22Rv1 (cell line): Measurements from ENCODE around the gene TCF12.

Source experiments
- H3K27ac ChIP-seq: fragments of 450-650 bp; 2 replicates; pipeline ENCODE4 v1.5.1; 2017
- ZFX ChIP-seq: fragments of 450-650 bp; IDR thresholded peaks from 2 replicates; pipeline ENCODE4 v1.6.1; 2017; ENCODE audit warnings: antibody characterized with exemption, borderline replicate concordance
- TF ChIP-seq, protein P1 (sequence below): fragments of 450-650 bp; IDR thresholded peaks from 2 replicates; pipeline ENCODE4 v1.5.1; 2017; ENCODE audit warnings: mild to moderate bottlenecking

The TCF12 gene

GRCh38 chr15:56987286-56987685 is 68.8 kb downstream of the TCF12 start:
- TF ChIP-seq, protein P1, sequence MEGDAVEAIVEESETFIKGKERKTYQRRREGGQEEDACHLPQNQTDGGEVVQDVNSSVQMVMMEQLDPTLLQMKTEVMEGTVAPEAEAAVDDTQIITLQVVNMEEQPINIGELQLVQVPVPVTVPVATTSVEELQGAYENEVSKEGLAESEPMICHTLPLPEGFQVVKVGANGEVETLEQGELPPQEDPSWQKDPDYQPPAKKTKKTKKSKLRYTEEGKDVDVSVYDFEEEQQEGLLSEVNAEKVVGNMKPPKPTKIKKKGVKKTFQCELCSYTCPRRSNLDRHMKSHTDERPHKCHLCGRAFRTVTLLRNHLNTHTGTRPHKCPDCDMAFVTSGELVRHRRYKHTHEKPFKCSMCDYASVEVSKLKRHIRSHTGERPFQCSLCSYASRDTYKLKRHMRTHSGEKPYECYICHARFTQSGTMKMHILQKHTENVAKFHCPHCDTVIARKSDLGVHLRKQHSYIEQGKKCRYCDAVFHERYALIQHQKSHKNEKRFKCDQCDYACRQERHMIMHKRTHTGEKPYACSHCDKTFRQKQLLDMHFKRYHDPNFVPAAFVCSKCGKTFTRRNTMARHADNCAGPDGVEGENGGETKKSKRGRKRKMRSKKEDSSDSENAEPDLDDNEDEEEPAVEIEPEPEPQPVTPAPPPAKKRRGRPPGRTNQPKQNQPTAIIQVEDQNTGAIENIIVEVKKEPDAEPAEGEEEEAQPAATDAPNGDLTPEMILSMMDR, result no peak
- TF ChIP-seq ZFX, result no peak
- H3K27ac ChIP-seq, result no peak overlapping the region

- H3K27ac ChIP-seq, result no peak overlapping the region
- no peak for TF ChIP-seq ZFX
- TF ChIP-seq, protein P1, result no peak
These were observed 69.8 kb downstream of the TCF12 start for GRCh38 chr15:56988219-56988618.

GRCh38 chr15:56989411-56989924 is 71.0 kb downstream of the TCF12 start:
- TF ChIP-seq, protein P1, result no peak
- TF ChIP-seq ZFX, result no peak
- no peak overlapping the region for H3K27ac ChIP-seq

DNA sequence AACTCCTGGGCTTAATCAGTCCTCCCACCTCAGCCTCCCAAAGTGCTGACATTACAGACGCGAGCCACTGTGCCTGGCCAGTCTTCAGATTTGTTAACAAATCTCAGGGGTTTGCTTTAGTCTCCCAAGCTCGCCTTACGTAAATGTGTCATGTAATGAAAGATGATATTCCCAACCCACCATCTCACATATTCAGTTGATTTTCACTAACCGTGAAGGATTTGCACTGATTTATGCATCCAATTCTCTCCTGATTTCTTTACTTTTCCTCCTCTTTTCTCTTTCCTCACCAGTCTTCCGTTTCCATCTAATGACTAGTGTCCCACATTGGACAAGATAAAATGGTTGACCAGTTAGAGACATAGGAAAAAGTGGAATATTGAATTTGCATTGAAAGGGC is 72.6 kb downstream of the TCF12 start:
- TF ChIP-seq, protein P1, result no peak
- no peak for TF ChIP-seq ZFX
- H3K27ac ChIP-seq, result no peak overlapping the region

DNA sequence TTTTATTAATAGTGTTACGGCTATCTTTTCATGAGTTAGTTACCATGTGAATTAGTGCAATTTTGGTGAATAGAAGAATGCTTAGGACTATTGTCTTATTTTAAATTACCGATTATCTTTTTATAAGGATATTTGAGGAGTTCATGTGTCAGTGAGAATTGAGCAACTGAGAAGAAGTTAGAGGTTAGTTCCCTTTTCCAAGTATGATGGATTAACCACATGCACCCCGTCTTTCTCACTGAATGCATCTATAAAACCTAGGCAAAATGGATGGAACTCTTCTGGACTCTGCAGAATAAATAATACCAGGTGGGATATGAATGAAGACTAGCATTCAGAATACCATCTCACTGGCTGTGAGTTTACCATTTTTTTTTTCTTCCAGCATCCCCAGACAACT is 74.3 kb downstream of the TCF12 start:
- no peak for TF ChIP-seq ZFX
- TF ChIP-seq, protein P1, result no peak
- no peak overlapping the region for H3K27ac ChIP-seq

DNA sequence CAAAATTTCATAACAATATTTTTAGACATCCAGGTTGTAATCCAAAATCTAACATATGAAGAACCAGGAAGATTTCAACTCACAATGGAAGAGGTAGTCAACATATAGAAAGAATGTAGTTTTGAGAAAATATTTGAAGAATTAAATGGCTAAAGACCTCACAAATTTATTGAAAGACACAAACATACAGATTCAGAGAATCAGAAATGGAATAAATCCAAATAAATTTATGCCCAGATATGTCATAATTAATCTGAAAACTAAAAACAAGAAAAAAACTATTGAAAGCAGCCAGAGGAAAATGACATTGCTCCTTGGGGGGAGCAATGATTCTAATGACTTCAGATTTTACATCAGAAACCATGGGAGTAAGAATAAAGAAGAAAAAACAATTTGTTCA is 75.8 kb downstream of the TCF12 start:
- TF ChIP-seq, protein P1, result no peak
- TF ChIP-seq ZFX, result no peak
- no peak overlapping the region for H3K27ac ChIP-seq

DNA sequence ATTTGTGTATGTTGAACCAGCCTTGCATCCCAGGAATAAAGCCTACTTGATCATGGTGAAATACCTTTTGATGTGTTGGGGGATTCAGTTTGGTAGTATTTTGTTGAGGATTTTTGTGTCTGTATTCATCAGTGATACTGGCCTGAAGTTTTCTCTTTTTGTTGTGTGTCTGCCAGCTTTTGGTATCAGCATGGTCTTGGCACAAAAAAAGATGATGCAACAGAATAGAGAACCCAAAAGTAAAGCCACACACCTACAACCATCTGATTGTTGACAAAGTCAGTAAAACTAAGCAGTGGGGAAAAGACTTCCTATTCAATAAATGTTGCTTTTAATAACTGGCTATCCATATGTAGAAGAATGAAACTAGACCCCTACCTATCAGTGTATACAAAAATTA is 77.6 kb downstream of the TCF12 start:
- H3K27ac ChIP-seq, result no peak overlapping the region
- TF ChIP-seq, protein P1, result no peak
- no peak for TF ChIP-seq ZFX
